ENCODE results near the gene NUP35. TPM values are rescaled to one million over a fixed set of nuclear protein-coding genes. Genes with fewer than 3 reads are reported as not detected.

Gene NUP35
- polyA plus RNA-seq, 10 donors, result 13.3 to 17.9 (median 15.2) TPM

GRCh38 chr2:183204397-183204796, 80.2 kb downstream of the NUP35 start:
- DNase-seq, result no peak

GRCh38 chr2:183207110-183207509, 82.9 kb downstream of the NUP35 start:
- DNase-seq, result peak in 1 of 3 donors; percentile 8

- DNase-seq, result no peak
These were observed 85.3 kb downstream of the NUP35 start for GRCh38 chr2:183209395-183210028.

Other genes starting within 250 kb of the NUP35 start
- gene NCKAP1, start 86.0 kb upstream of the NUP35 start, polyA plus RNA-seq (ENCODE audit: insufficient read length in 10 of 10), result 100 to 1,000 TPM in 3 of 10 donors, 10 to 100 TPM in 7; 78.1 to 122 (median 95.8) TPM
- 1 to 10 TPM; 1.5 to 2.7 (median 2.1) TPM for gene DUSP19, start 45.7 kb upstream of the NUP35 start, polyA plus RNA-seq (ENCODE audit: insufficient read length in 10 of 10)

Measured in muscle of back (tissue), 11 donors.